Activated CD8-positive, alpha-beta T cell treated with anti-CD3 and anti-CD28 coated beads, Interleukin-2, amount 10 ng/mL, durations not matched to agents 7 days and 5 days (primary cell): Measurements from ENCODE around the gene KRT9. TPM values are rescaled to one million over a fixed set of nuclear protein-coding genes. Genes with fewer than 3 reads are reported as not detected.
"Not testable (repeated sequence)": the region's sequence is repeated elsewhere in the genome, so short reads cannot be mapped to it uniquely, and the experiment has no call there.

Experiments
- ATAC-seq: fragments of 150-1000 bp; cut with Tn5 transposase; one replicate; pipeline ENCODE4 v1.10.0; 2021; ENCODE audit warnings: moderate library complexity
- CTCF ChIA-PET: fragments of 350-600 bp; sonication (Branson Sonifier 250); formaldehyde crosslinking; loops from one replicate; lab custom pipeline; 2021; ENCODE audit warnings: antibody characterized with exemption; lab: Charles Lee
- POLR2A ChIA-PET: fragments of 350-600 bp; sonication (Branson Sonifier 250); formaldehyde crosslinking; loops from one replicate; lab custom pipeline; 2021; ENCODE audit warnings: antibody characterized with exemption; lab: Charles Lee
- DNase-seq: peaks from one replicate; pipeline ENCODE4 v3.0.0-alpha.2; 2020
- H3K27ac Mint-ChIP-seq: one replicate; pipeline ENCODE4 v1.8.0; 2021; ENCODE audit warnings: mild to moderate bottlenecking, mixed read lengths
- H3K27me3 Mint-ChIP-seq: one replicate; pipeline ENCODE4 v1.8.0; 2021; ENCODE audit warnings: low read depth, mixed read lengths
- H3K36me3 Mint-ChIP-seq: one replicate; pipeline ENCODE4 v1.8.0; 2021; ENCODE audit warnings: low read depth, mixed read lengths
- H3K4me1 Mint-ChIP-seq: one replicate; pipeline ENCODE4 v1.8.0; 2021; ENCODE audit warnings: low read depth, mixed read lengths
- H3K4me3 Mint-ChIP-seq: one replicate; pipeline ENCODE4 v1.8.0; 2021; ENCODE audit warnings: mild to moderate bottlenecking, mixed read lengths
- H3K9me3 Mint-ChIP-seq: one replicate; pipeline ENCODE4 v1.8.0; 2022; ENCODE audit warnings: mixed read lengths; ENCODE audit not compliant: insufficient read depth
- total RNA-seq, 2 experiments: library from RNA; stranded (reverse); gene quantifications; one replicate each; pipeline ENCODE4 v1.2.3, GENCODE V29; 2021

The KRT9 gene, protein sequence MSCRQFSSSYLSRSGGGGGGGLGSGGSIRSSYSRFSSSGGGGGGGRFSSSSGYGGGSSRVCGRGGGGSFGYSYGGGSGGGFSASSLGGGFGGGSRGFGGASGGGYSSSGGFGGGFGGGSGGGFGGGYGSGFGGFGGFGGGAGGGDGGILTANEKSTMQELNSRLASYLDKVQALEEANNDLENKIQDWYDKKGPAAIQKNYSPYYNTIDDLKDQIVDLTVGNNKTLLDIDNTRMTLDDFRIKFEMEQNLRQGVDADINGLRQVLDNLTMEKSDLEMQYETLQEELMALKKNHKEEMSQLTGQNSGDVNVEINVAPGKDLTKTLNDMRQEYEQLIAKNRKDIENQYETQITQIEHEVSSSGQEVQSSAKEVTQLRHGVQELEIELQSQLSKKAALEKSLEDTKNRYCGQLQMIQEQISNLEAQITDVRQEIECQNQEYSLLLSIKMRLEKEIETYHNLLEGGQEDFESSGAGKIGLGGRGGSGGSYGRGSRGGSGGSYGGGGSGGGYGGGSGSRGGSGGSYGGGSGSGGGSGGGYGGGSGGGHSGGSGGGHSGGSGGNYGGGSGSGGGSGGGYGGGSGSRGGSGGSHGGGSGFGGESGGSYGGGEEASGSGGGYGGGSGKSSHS
- not detected for total RNA-seq

DNA sequence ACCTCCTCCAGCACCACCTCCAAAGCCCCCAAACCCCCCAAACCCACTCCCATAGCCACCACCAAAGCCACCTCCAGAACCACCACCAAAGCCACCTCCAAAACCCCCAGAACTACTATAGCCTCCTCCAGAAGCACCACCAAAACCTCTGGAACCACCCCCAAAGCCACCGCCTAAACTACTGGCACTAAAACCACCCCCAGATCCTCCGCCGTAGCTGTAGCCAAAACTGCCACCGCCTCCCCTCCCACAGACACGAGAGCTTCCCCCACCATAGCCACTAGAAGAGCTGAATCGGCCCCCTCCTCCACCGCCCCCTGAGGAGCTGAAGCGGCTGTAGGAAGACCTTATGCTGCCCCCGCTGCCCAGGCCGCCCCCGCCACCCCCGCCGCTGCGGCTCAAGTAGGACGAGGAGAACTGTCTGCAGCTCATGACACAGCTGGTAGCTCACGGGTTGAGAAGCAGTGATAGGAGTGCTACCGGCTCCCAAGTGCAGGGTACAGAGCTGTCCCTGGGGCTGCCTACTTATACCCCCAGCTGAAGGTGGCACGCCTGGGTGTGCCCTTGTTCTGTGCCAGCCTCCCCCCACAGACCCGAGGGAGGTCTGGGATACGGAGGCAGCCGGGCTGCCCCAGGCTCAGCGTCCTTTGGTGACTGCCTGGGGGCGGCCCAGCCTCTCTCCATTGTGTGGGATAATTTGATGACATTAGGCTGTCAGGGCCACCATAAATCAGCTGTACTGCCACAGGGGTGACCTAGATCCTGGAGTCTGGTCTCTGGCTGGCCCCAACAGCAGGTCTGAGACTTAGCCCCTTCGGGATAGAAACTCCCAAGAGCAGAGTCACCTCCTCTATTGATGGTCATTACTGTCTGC is at the start of gene KRT9:
Gene KRT9, minus strand, starts transcription at position 499 of the 874 bp plus-strand sequence. Its CDS starts 67 bp downstream, at position 432.
- H3K9me3 Mint-ChIP-seq, result peaks cover 8% of the 10 kb centered on the region

DNA sequence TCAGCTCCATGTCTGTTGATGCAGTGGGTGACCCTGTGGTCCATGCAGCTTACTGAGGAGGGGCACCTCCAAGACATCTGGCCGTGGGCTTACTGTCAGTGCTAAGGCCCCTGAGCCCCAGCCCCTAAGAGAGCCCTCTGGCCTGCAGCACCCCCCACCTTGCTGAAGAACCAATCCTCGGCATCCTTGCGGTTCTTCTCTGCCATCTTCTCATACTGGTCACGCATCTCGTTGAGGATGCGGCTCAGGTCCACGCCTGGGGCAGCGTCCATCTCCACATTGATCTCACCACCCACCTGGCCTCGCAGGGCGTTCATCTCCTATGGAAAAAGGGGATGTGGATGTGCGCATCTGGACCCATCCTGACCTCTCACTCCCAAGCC is 49.6 kb upstream of the KRT9 start:
- H3K27me3 Mint-ChIP-seq, POLR2A ChIA-PET, H3K27ac Mint-ChIP-seq, H3K4me3 Mint-ChIP-seq, H3K9me3 Mint-ChIP-seq, H3K4me1 Mint-ChIP-seq, H3K36me3 Mint-ChIP-seq, DNase-seq, ATAC-seq: not testable (repeated sequence)
- CTCF ChIA-PET, result interaction anchor here (1.0 kb wide), 1 partner anchor 73 kb away, joined by 3 read pairs; no protein-coding TSS in a partner anchor

More for the DNA sequence above, at the start of gene KRT9:
- no peak within 1 kb of the TSS for H3K4me3 Mint-ChIP-seq
- DNase-seq, result no peak
- ATAC-seq, result no peak
- H3K27ac Mint-ChIP-seq, result no peak within 1 kb of the TSS
- ChIA-PET CTCF (no interaction called here), POLR2A (no interaction called here)
- peaks cover 5% of the 10 kb centered on the region for H3K36me3 Mint-ChIP-seq
- peaks cover 18% of the 10 kb centered on the region for H3K27me3 Mint-ChIP-seq
- H3K4me1 Mint-ChIP-seq, result peaks cover 8% of the 10 kb centered on the region

DNA sequence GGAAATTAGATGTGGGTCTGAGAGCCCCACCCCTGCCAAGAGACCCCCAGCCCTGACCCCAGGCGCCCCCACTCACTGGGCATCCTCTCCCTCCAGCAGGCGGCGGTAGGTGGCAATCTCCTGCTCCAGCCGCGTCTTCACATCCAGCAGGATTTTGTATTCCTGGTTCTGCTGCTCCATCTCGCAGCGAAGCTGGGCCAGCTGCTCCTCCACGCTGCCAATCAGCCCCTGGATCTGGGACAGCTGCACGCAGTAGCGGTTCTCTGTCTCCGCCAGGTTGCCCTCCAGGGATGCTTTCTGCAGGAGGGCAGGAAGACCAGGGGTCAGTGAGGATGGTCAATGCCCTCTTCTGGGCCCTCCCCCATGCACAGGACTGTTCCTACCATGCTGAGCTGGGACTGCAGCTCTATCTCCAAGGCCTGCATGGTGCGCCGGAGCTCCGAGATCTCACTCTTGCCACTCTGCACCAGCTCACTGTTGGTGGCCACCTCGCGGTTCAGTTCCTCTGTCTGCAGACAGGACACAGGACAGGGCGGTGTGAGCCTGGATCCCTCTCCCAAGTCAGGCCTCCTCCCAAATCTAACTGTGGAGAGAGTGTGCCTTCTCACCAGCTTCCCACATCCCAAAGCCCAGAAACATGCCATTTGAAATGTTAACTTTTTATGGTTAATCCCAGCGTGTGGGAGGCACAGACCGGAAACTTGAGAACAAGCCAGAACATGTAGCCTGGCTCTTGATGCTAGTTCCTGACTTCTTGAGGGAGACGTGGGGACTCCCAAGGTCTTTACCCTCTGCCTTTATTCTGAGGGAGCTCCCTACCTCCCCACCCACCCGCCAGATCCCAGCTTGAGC is 49.0 kb upstream of the KRT9 start:
- POLR2A ChIA-PET, result no interaction called here
- DNase-seq (no peak), ATAC-seq (no peak)
- Mint-ChIP-seq H3K36me3 (no peaks in the 10 kb centered on the region), H3K27me3 (no peaks in the 10 kb centered on the region), H3K4me1 (no peaks in the 10 kb centered on the region), H3K27ac (no peak overlapping the region), H3K9me3 (no peaks in the 10 kb centered on the region), H3K4me3 (no peak overlapping the region)
- CTCF ChIA-PET, result interaction anchor here (1.0 kb wide), 1 partner anchor 72 kb away, joined by 3 read pairs; no protein-coding TSS in a partner anchor

DNA sequence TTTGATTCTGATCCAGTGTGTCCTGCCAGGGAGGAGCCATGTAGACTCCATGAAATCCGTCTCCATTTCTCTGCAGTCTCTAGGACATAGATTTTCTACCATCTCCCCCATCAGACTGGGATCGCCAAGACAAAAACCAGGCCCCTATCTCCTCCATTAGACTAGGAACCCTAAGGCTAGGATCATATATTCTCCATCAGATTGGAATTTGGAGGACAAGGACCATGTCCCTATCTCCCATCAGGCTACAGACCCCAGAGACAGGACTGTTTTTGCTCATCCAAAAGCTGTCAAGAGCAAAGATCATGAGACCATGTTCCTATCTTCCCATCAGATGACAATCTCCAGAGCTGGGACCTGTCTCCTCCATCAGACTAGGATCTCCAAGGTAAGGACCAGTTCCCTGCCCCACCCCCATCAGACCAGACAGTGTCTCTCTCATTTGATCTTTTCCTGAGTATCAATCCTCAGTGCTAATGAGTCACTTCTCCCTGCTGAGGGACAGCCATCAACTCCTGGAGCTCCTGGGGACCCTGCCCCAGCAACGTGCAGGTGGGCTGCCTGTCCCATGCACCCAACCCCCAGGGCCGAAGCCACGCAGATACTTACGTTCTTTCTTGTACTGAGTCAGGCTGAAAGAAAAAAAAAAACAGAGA is 48.2 kb upstream of the KRT9 start:
- ATAC-seq, H3K4me1 Mint-ChIP-seq, H3K27me3 Mint-ChIP-seq, H3K36me3 Mint-ChIP-seq, POLR2A ChIA-PET, H3K9me3 Mint-ChIP-seq, H3K27ac Mint-ChIP-seq, DNase-seq, H3K4me3 Mint-ChIP-seq: not testable (repeated sequence)
- CTCF ChIA-PET, result interaction anchor here (1.0 kb wide), 1 partner anchor 71 kb away, joined by 3 read pairs; no protein-coding TSS in a partner anchor

DNA sequence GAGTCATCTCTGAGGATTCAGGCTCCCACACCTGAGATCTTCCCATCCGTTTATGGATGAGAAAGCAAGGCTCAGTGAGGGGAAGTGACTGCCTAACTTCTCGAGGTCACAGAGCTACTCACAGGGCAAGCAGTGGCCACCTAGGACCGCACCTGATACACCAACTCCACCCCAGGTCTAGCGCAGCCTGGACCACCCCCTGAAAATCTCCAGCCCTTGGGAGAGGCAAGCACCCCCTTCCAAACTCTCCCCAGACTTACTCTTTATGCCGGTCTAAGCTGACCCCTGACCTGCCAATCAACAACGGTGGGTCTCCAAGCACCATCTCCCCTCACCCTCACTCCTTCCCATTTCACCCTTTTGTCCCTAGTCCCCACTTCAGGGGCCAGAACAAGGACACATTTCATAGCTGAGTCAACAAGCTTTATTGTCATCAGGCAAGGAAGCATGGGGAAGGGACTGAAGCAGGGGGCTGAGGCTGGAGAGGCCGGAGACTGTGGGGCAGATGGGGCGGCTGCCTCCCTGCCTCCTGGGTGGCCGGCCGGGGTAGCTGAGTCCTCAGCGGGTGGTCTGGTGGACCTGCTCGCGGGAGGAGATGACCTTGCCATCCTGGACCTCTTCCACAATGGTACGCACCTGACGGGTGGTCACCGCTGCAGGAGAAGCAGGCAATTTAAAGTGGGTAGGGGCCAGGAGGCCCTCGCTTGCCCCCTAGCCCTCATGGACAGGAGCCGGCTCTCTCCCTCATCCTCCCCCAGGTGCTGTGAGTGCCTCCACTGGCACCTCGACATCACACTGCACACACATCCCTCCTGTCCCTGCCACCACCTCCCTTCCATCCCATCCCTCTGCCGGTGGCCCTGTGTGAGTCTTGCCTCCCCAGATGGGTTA is 47.4 kb upstream of the KRT9 start:
- Mint-ChIP-seq H3K36me3 (no peaks in the 10 kb centered on the region), H3K27ac (no peak overlapping the region), H3K27me3 (no peaks in the 10 kb centered on the region), H3K4me3 (no peak overlapping the region), H3K4me1 (no peaks in the 10 kb centered on the region), H3K9me3 (no peaks in the 10 kb centered on the region)
- DNase-seq (no peak), ATAC-seq (no peak)
- POLR2A ChIA-PET, result no interaction called here
- CTCF ChIA-PET, result no interaction called here

DNA sequence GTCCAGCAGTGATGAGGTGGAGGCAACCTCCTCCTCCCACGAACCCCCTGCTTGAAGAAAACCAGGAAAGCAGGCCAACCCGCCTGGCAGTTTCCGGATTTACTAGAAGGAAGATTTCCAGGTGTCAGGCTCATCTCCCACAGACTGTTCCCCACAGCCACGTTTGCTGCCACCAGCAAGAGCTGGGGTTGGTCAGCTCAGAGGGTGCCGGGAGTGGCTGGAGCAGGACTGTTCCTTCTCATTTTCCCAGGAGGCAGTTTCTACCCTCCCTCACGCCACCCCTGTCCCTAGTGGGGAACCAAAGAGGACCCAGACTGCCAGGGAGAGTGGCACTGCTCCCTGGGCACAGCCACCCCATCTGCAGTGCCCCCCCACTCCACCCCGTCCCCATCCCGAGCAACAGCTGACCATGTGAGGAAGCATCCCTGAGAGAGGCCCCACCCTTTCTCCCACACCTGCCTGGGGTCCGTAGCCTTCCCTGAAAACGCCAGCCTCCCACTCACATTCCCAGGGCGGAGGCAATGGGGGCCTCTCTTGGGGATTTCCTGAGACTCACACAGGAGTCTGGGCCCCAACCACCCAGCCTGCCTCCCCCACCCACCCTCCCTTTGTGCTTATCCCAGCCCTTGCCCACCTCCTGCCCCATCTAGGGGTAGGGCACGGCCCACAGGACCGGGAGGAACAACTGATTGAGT is 46.6 kb upstream of the KRT9 start:
- ATAC-seq, result no peak
- no peaks in the 10 kb centered on the region for H3K36me3 Mint-ChIP-seq
- no peak overlapping the region for H3K27ac Mint-ChIP-seq
- no peak overlapping the region for H3K4me3 Mint-ChIP-seq
- ChIA-PET CTCF (no interaction called here), POLR2A (no interaction called here)
- no peaks in the 10 kb centered on the region for H3K9me3 Mint-ChIP-seq
- no peaks in the 10 kb centered on the region for H3K27me3 Mint-ChIP-seq
- H3K4me1 Mint-ChIP-seq, result no peaks in the 10 kb centered on the region
- DNase-seq, result no peak

DNA sequence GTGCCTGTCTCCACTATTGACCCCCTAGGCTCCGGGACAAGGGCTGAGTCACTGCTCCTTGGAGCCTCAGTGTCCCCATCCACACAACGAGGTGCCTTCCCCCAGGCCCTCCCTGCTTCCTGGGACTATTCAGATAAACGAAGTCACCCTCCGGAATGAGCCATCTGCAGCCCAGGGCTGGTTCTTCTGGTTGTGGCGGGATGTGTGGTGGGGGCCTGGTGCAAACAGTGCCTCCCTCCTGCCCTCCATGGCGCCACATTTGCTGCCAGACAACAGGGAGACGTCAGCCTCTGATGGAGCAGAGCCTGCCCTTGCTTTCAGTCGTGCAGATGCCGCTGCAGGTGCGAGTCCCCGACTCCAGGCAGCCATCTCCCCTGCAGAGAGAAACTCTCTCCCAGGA is 45.8 kb upstream of the KRT9 start:
- H3K27me3 Mint-ChIP-seq, result no peaks in the 10 kb centered on the region
- H3K4me3 Mint-ChIP-seq, result no peak overlapping the region
- H3K36me3 Mint-ChIP-seq, result no peaks in the 10 kb centered on the region
- no peaks in the 10 kb centered on the region for H3K4me1 Mint-ChIP-seq
- DNase-seq (no peak), ATAC-seq (no peak)
- ChIA-PET POLR2A (no interaction called here), CTCF (no interaction called here)
- H3K9me3 Mint-ChIP-seq, result no peaks in the 10 kb centered on the region
- H3K27ac Mint-ChIP-seq, result no peak overlapping the region

DNA sequence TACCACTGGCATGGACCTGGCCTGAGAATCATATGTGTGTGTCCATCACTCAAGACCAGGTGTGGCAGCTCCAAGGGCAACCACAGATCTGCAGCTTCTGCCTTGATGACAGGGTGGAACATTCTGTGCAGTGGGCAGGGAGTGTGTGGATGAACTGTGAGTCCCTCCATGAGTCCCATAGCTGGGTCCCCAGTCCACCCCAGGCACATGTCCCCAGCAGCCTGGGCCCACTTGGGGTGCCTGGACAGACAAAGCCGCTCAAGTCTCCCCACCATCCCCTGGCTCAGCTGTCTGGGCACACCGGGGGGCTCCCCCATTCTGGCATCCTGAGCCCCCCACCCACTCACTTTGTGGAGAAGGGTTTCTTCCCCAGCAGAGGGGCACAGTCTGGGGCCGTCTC is 45.3 kb upstream of the KRT9 start:
- CTCF ChIA-PET, result no interaction called here
- Mint-ChIP-seq H3K4me3 (no peak overlapping the region), H3K27ac (no peak overlapping the region), H3K36me3 (no peaks in the 10 kb centered on the region), H3K27me3 (no peaks in the 10 kb centered on the region), H3K4me1 (no peaks in the 10 kb centered on the region), H3K9me3 (no peaks in the 10 kb centered on the region)
- ATAC-seq, result no peak
- POLR2A ChIA-PET, result no interaction called here
- DNase-seq, result no peak

DNA sequence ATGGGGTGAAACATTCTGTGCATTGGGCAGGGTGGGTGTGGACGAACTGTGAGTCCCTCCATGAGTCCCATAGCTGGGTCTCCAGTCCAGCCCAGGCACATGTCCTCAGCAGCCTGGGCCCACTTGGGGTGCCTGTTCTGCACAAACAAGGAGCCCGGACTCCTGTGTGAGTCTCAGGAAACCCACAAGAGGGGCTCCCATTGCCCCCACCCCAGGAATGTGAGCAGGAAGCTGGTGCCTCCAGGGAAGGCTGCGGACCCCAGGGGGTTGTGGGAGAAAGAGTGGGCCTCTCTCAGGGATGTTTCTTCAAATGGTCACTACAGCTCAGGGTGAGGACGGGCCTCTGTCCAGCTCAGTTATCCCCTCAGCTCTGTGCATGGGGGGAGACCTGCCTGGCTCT is 44.6 kb upstream of the KRT9 start:
- H3K27ac Mint-ChIP-seq, DNase-seq, H3K4me1 Mint-ChIP-seq, H3K27me3 Mint-ChIP-seq, H3K9me3 Mint-ChIP-seq, ATAC-seq, H3K4me3 Mint-ChIP-seq, CTCF ChIA-PET, H3K36me3 Mint-ChIP-seq: not testable (repeated sequence)
- POLR2A ChIA-PET, result interaction anchor here (0.6 kb wide), 1 partner anchor 62 kb away, joined by 5 read pairs; no protein-coding TSS in a partner anchor

DNA sequence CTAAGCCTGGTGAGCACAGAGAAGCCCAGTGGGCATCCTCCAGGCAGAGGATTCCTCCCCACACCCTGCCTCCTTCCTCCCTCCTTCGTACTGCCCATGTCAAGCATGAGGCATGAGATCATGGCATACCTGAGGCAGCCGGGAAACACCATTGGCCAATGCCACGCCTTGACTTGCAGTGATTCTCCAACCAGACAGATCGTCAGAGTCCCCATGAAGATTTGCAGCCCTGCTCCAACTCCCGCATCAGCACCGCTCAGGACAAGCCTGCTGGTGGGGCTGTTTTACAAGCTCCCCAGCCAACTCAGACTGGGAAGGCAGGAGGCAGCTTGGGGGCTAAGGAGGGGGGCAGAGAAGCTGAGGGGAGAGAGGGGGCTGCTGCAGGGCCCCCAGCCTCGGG is 43.6 kb upstream of the KRT9 start:
- ATAC-seq, result no peak
- Mint-ChIP-seq H3K36me3 (no peaks in the 10 kb centered on the region), H3K9me3 (no peaks in the 10 kb centered on the region), H3K4me3 (no peak overlapping the region), H3K4me1 (no peaks in the 10 kb centered on the region), H3K27me3 (peaks cover 4% of the 10 kb centered on the region), H3K27ac (no peak overlapping the region)
- ChIA-PET CTCF (no interaction called here), POLR2A (no interaction called here)
- DNase-seq, result no peak
